H9 (cell line): ENCODE data around the gene COL4A2. TPM values are rescaled to one million over a fixed set of nuclear protein-coding genes. Genes with fewer than 3 reads are reported as not detected.

ENCODE experiments used
- DNase-seq: peaks from one replicate; pipeline ENCODE4 v3.0.0-alpha.2; 2017
- H2AFZ ChIP-seq: one replicate; pipeline ENCODE4 v1.6.1; 2013; ENCODE audit warnings: mild to moderate bottlenecking, low read length, control low read depth, moderate library complexity
- H2AK5ac ChIP-seq: 2 replicates; pipeline ENCODE4 v1.6.1; 2013; ENCODE audit warnings: low read length, control low read depth, mixed read lengths; ENCODE audit not compliant: insufficient read length
- H2BK120ac ChIP-seq: one replicate; pipeline ENCODE4 v1.6.1; 2013; ENCODE audit warnings: low read depth, mild to moderate bottlenecking, low read length, control low read depth, inconsistent platforms; ENCODE audit not compliant: poor library complexity, severe bottlenecking
- H2BK12ac ChIP-seq: 2 replicates; pipeline ENCODE4 v1.6.1; 2013; ENCODE audit warnings: low read length, control low read depth, mixed read lengths, low read depth; ENCODE audit not compliant: insufficient read length
- H2BK15ac ChIP-seq: 2 replicates; pipeline ENCODE4 v1.6.1; 2013; ENCODE audit warnings: low read depth, low read length, control low read depth
- H2BK20ac ChIP-seq: one replicate; pipeline ENCODE4 v1.6.1; 2013; ENCODE audit warnings: low read depth, mild to moderate bottlenecking, low read length, control low read depth, inconsistent platforms; ENCODE audit not compliant: poor library complexity, severe bottlenecking
- H2BK5ac ChIP-seq: 2 replicates; pipeline ENCODE4 v1.6.1; 2013; ENCODE audit warnings: low read length, control low read depth, mixed read lengths; ENCODE audit not compliant: insufficient read length
- H3K14ac ChIP-seq: 2 replicates; pipeline ENCODE4 v1.6.1; 2013; ENCODE audit warnings: low read length, control low read depth; ENCODE audit not compliant: insufficient read depth
- H3K18ac ChIP-seq: 2 replicates; pipeline ENCODE4 v1.6.1; 2013; ENCODE audit warnings: low read depth, mild to moderate bottlenecking, mixed read lengths, low read length, control low read depth; ENCODE audit not compliant: insufficient read length
- H3K23ac ChIP-seq: 2 replicates; pipeline ENCODE4 v1.6.1; 2013; ENCODE audit warnings: low read length, control low read depth, mixed read lengths, low read depth; ENCODE audit not compliant: insufficient read length
- H3K23me2 ChIP-seq: 2 replicates; pipeline ENCODE4 v1.6.1; 2013; ENCODE audit warnings: low read depth, mild to moderate bottlenecking, mixed read lengths, low read length, control low read depth; ENCODE audit not compliant: insufficient read length, poor library complexity, severe bottlenecking
- H3K27ac ChIP-seq: 2 replicates; pipeline ENCODE4 v1.5.1; 2013; ENCODE audit warnings: low read length, control low read depth, mixed read lengths, low read depth; ENCODE audit not compliant: insufficient read length
- H3K27me3 ChIP-seq: 2 replicates; pipeline ENCODE4 v1.6.1; 2013; ENCODE audit warnings: low read length, control low read depth, inconsistent platforms; ENCODE audit not compliant: insufficient read depth
- H3K4ac ChIP-seq: 2 replicates; pipeline ENCODE4 v1.6.1; 2013; ENCODE audit warnings: low read depth, mild to moderate bottlenecking, control low read depth, inconsistent platforms, low read length, moderate library complexity
- H3K4me1 ChIP-seq: 2 replicates; pipeline ENCODE4 v1.6.1; 2013; ENCODE audit warnings: low read length, control low read depth, inconsistent platforms; ENCODE audit not compliant: insufficient read depth
- H3K4me2 ChIP-seq: 2 replicates; pipeline ENCODE4 v1.6.1; 2013; ENCODE audit warnings: low read length, control low read depth, mixed read lengths; ENCODE audit not compliant: insufficient read length, insufficient read depth
- H3K56ac ChIP-seq: 2 replicates; pipeline ENCODE4 v1.6.1; 2013; ENCODE audit warnings: low read depth, mild to moderate bottlenecking, mixed read lengths, low read length, control low read depth; ENCODE audit not compliant: insufficient read length
- H3K79me1 ChIP-seq: 2 replicates; pipeline ENCODE4 v1.6.1; 2013; ENCODE audit warnings: low read depth, mild to moderate bottlenecking, moderate library complexity, low read length, control low read depth, inconsistent platforms; ENCODE audit not compliant: insufficient read depth, poor library complexity, severe bottlenecking
- H3K79me2 ChIP-seq: 2 replicates; pipeline ENCODE4 v1.6.1; 2013; ENCODE audit warnings: low read length, control low read depth, inconsistent platforms; ENCODE audit not compliant: insufficient read depth
- H3K9ac ChIP-seq: 2 replicates; pipeline ENCODE4 v1.6.1; 2013; ENCODE audit warnings: low read length, control low read depth, mixed read lengths; ENCODE audit not compliant: insufficient read length; ENCODE audit errors: extremely low read depth
- H3K9me3 ChIP-seq: one replicate; pipeline ENCODE4 v1.6.1; 2013; ENCODE audit warnings: low read depth, low read length, inconsistent platforms; ENCODE audit not compliant: control insufficient read depth
- H3T11ph ChIP-seq: one replicate; pipeline ENCODE4 v1.6.1; 2013; ENCODE audit warnings: mild to moderate bottlenecking, low read length, control low read depth, inconsistent platforms
- H4K20me1 ChIP-seq: one replicate; pipeline ENCODE4 v1.6.1; 2013; ENCODE audit not compliant: control insufficient read depth, insufficient read length, insufficient read depth
- H4K5ac ChIP-seq: 2 replicates; pipeline ENCODE4 v1.6.1; 2013; ENCODE audit warnings: low read depth, mild to moderate bottlenecking, mixed read lengths, low read length, control low read depth; ENCODE audit not compliant: insufficient read length
- H4K8ac ChIP-seq: replicated peaks from 2 replicates; pipeline ENCODE4 v1.6.1; 2013; ENCODE audit warnings: low read length, control low read depth, mixed read lengths, low read depth; ENCODE audit not compliant: insufficient read length
- H4K91ac ChIP-seq: 2 replicates; pipeline ENCODE4 v1.6.1; 2013; ENCODE audit warnings: low read depth, mild to moderate bottlenecking, moderate library complexity, mixed read lengths, low read length, control low read depth; ENCODE audit not compliant: insufficient read length
- H3K27ac Mint-ChIP-seq, 3 experiments: 2 replicates in 2 of 3; 3 replicates in 1 of 3; pipeline ENCODE4 v1.8.0; 2020 to 2021; ENCODE audit warnings: mixed read lengths in 3 of 3, mild to moderate bottlenecking in 1 of 3, moderate library complexity in 1 of 3
- H3K27me3 Mint-ChIP-seq: 2 replicates; pipeline ENCODE4 v1.8.0; 2021; ENCODE audit warnings: low read depth, mild to moderate bottlenecking, moderate library complexity, mixed read lengths
- H3K36me3 Mint-ChIP-seq, 3 experiments: 2 replicates in 2 of 3; 3 replicates in 1 of 3; pipeline ENCODE4 v1.8.0; 2020 to 2021; ENCODE audit warnings: low read depth in 3 of 3, mixed read lengths in 3 of 3; ENCODE audit not compliant: insufficient read depth in 1 of 3
- H3K4me1 Mint-ChIP-seq, 2 experiments: 2 replicates each; pipeline ENCODE4 v1.8.0; 2020; ENCODE audit warnings: mixed read lengths in 2 of 2
- H3K4me3 Mint-ChIP-seq, 2 experiments: 2 replicates in 1 of 2; 3 replicates in 1 of 2; pipeline ENCODE4 v1.8.0; 2020 to 2021; ENCODE audit warnings: mild to moderate bottlenecking in 2 of 2, mixed read lengths in 2 of 2, moderate library complexity in 1 of 2
- H3K9me3 Mint-ChIP-seq, 2 experiments: 2 replicates in 1 of 2; 3 replicates in 1 of 2; pipeline ENCODE4 v1.8.0; 2020; ENCODE audit warnings: mild to moderate bottlenecking in 2 of 2, mixed read lengths in 2 of 2, moderate library complexity in 1 of 2
- CTCF ChIP-seq: fragments of 200-600 bp; sonication (generic); conservative IDR thresholded peaks from 3 replicates; pipeline ENCODE4 v1.8.0; 2021; ENCODE audit warnings: antibody characterized with exemption, mild to moderate bottlenecking
- WGBS: extraction: QIAGEN DNeasy Blood & Tissue Kit; methylation state at CpG from one replicate; pipeline ENCODE4 v1.1.7; 2013; ENCODE audit warnings: missing lambda C conversion rate, low lambda C conversion rate, mixed read lengths; ENCODE audit not compliant: insufficient read length; ENCODE audit errors: extremely low coverage; 5-methylcytosine and 5-hydroxymethylcytosine counted together
- total RNA-seq: library from RNA; stranded (reverse); gene quantifications from 2 replicates; pipeline ENCODE4 v1.2.1, GENCODE V29; 2021

Gene COL4A2
- total RNA-seq, 1 experiment from 2014 or later: 76.5 TPM

DNA sequence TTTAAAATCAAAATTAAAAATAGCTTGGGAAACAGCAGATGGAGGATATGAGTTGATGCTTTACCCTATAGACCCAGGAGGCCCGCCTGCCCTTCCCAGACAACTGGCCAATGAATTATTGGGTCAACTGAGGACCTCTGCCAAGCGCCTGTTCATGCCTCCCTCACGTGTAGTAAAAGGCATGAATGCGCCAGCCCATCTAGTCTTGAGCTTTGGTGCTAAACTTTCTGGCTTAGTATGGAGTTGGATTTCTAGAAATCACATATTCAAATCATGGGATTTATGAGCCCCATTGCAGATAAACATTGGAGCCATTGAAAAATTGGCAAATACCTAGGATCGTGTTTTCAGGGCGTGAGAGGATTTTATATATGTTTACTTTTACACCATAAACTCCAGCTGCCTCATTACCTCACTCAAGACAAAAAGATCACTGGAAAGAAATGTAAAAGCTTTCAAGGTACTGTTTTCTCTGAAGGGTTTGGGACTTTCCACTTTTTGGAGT lies 47.1 kb downstream of the COL4A2 start:
- Mint-ChIP-seq H3K9me3 (no peaks in the 10 kb centered on the region), H3K4me1 (peaks cover 21 to 33% of the 10 kb centered on the region in 2 experiments), H3K27me3 (no peaks in the 10 kb centered on the region), H3K36me3 (peaks cover 2 to 9% (median 9%) of the 10 kb centered on the region in 3 experiments; a peak in 4 of 7 replicates), H3K4me3 (no peak overlapping the region), H3K27ac (peak overlapping the region in 1 of 3 experiments; percentile 74; a peak in 2 of 7 replicates)
- Histone ChIP-seq H3K56ac (no peak overlapping the region), H3K9me3 (no peaks in the 10 kb centered on the region), H3K9ac (no peak overlapping the region), H4K5ac (no peak overlapping the region), H3K23ac (no peak overlapping the region), H4K91ac (no peak overlapping the region), H2BK20ac (no peak overlapping the region), H3K27me3 (no peaks in the 10 kb centered on the region), H3K79me1 (no peaks in the 10 kb centered on the region), H2AFZ (no peak overlapping the region), H4K8ac (no peak overlapping the region), H2BK5ac (no peak overlapping the region), H3T11ph (no peak overlapping the region), H3K18ac (no peak overlapping the region), H4K20me1 (no peaks in the 10 kb centered on the region), H3K4me1 (peaks cover 4% of the 10 kb centered on the region), H2AK5ac (no peak overlapping the region), H3K4ac (no peak overlapping the region), H3K14ac (no peak overlapping the region), H3K4me2 (no peak overlapping the region), H2BK12ac (no peak overlapping the region), H2BK120ac (no peak overlapping the region), H3K27ac (no peak overlapping the region), H3K23me2 (no peaks in the 10 kb centered on the region), H3K79me2 (no peaks in the 10 kb centered on the region), H2BK15ac (no peak overlapping the region)
- DNase-seq: no peak
- no peak for TF ChIP-seq CTCF
- no CpG with 5 or more reads among the region's 6 CpGs for WGBS
